ENCODE data around the gene MAD1L1. TPM values are rescaled to one million over a fixed set of nuclear protein-coding genes. Genes with fewer than 3 reads are reported as not detected.

The MAD1L1 gene
- total and polyA plus RNA-seq, 8 donors = 21.4 to 58.8 (median 22.5) TPM

DNA sequence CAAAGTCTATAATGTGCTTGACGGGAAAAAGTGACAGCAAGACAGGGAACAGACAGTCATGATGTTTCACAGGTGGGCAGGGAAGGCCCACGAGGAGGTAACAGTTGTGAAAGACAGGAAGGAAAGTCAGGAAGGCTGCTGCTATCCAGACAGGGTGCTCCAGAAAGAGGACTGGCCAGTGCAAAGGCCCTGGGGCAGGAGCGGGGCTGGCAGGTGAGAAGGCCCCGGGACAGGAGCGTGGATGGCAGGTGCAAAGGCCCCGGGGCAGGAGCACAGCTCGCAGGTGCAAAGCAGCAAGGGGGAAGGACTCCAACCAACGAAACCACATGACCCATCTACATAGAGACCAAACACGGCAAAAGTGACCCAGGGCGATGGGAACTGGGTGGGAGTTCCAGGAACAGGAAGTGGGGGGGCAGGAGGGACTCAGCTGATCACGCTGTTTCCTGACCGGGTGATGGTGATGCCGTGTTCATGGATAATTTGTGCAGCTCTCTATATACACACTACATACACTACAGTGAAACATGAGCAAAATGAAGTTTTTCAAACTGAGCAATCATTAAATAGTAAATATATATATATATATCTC, 138.2 kb downstream of the MAD1L1 start:
- intact Hi-C loops (cut with DNase I) = no loop called here
- Histone ChIP-seq H3K9me3 (no peaks in the 10 kb centered on the region), H3K4me1 (no peaks in the 10 kb centered on the region), H3K27ac (no peak overlapping the region), H3K36me3 (peaks cover 0 to 18% of the 10 kb centered on the region in 2 donors), H3K27me3 (no peaks in the 10 kb centered on the region), H3K4me3 (no peak overlapping the region)
- no peak for DNase-seq
- TF ChIP-seq, protein P1, sequence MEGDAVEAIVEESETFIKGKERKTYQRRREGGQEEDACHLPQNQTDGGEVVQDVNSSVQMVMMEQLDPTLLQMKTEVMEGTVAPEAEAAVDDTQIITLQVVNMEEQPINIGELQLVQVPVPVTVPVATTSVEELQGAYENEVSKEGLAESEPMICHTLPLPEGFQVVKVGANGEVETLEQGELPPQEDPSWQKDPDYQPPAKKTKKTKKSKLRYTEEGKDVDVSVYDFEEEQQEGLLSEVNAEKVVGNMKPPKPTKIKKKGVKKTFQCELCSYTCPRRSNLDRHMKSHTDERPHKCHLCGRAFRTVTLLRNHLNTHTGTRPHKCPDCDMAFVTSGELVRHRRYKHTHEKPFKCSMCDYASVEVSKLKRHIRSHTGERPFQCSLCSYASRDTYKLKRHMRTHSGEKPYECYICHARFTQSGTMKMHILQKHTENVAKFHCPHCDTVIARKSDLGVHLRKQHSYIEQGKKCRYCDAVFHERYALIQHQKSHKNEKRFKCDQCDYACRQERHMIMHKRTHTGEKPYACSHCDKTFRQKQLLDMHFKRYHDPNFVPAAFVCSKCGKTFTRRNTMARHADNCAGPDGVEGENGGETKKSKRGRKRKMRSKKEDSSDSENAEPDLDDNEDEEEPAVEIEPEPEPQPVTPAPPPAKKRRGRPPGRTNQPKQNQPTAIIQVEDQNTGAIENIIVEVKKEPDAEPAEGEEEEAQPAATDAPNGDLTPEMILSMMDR (IDR thresholded peaks at IDR 0.05) = no peak
- no peak for ATAC-seq

DNA sequence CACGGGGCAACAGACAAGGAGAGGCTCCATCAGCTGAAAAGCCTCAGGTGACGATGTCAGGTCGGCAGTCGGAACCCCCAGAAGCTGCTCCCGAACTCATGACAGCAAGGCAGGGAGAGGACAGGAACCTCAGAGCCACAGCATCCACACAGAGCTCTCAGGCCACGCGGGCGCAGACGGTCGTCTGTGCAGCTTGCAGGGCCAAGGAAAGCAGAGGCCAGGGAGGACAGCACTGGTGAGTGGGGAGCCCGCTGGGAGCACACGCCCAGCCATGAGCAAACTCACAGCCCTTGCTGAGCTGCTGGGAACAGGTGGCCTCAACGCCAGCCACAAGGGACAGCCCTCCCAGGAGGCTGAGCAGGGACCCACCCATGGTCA, 138.9 kb downstream of the MAD1L1 start:
- TF ChIP-seq, protein P1 (IDR thresholded peaks at IDR 0.05) = no peak
- H3K27ac ChIP-seq = no peak overlapping the region
- DNase-seq (no peak), ATAC-seq (no peak)
- H3K9me3 ChIP-seq = no peaks in the 10 kb centered on the region
- H3K4me1 ChIP-seq = no peaks in the 10 kb centered on the region
- no peak overlapping the region for H3K4me3 ChIP-seq
- H3K36me3 ChIP-seq = peaks cover 0 to 18% of the 10 kb centered on the region in 2 donors
- H3K27me3 ChIP-seq = no peaks in the 10 kb centered on the region
- intact Hi-C loops (cut with DNase I) = no loop called here

DNA sequence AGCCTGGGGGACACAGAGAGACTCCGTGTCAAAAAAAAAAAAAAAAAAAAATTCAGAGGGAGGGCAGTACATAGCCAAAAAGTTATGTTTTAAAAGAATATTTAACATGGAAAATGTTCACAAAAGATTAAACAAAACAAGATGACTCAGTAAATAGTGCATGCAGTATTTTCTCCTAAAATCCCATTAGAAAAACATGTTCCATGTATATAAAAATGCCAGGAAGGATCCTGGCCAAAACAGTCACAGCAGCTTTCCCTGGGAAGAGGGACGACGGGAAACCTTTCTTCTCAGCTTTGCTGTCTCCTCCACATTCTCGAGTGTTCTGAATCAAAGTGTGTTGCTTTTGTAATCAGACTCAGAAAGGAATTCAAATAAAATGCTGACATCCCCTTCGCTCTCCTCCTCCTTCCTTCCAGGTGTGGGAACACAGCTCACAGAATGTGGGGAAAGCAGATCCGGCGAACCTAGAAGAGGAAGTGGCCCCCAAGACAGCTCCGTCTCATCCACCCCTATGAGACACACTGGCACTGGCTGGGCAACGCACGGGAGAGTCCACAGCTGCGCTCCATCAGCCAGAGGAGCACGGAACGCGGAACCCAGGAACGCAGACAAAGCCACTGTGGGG, 139.4 kb downstream of the MAD1L1 start:
- Histone ChIP-seq H3K36me3 (peaks cover 0 to 18% of the 10 kb centered on the region in 2 donors), H3K4me1 (no peaks in the 10 kb centered on the region), H3K9me3 (no peaks in the 10 kb centered on the region), H3K27ac (no peak overlapping the region), H3K27me3 (no peaks in the 10 kb centered on the region), H3K4me3 (no peak overlapping the region)
- intact Hi-C loops (cut with DNase I) = no loop called here
- no peak for DNase-seq
- no peak for ATAC-seq
- TF ChIP-seq, protein P1 (IDR thresholded peaks at IDR 0.05) = no peak

DNA sequence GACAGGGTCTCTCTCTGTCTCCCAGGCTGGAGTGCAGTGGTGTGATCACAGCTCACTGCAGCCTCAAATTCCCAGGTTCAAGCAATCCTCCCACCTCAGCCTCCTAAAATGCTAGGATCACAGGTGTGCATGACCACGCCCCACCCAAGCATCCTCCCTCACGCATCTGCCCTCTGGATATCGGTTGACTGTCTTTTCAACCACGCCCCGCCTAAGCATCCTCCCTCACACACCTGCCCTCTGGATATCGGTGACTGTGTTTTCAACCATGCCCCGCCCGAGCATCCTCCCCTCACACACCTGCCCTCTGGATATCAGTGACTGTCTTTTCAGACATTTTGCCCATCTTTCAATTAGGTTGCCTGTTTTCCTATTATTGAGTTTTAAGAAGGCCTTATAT, 140.5 kb downstream of the MAD1L1 start:
- no peaks in the 10 kb centered on the region for H3K9me3 ChIP-seq
- no peaks in the 10 kb centered on the region for H3K27me3 ChIP-seq
- H3K4me1 ChIP-seq = no peaks in the 10 kb centered on the region
- H3K4me3 ChIP-seq = no peak overlapping the region
- peaks cover 0 to 18% of the 10 kb centered on the region in 2 donors for H3K36me3 ChIP-seq
- ATAC-seq (no peak), DNase-seq (no peak)
- intact Hi-C loops (cut with DNase I) = no loop called here
- no peak overlapping the region for H3K27ac ChIP-seq
- TF ChIP-seq, protein P1 (IDR thresholded peaks at IDR 0.05) = no peak

DNA sequence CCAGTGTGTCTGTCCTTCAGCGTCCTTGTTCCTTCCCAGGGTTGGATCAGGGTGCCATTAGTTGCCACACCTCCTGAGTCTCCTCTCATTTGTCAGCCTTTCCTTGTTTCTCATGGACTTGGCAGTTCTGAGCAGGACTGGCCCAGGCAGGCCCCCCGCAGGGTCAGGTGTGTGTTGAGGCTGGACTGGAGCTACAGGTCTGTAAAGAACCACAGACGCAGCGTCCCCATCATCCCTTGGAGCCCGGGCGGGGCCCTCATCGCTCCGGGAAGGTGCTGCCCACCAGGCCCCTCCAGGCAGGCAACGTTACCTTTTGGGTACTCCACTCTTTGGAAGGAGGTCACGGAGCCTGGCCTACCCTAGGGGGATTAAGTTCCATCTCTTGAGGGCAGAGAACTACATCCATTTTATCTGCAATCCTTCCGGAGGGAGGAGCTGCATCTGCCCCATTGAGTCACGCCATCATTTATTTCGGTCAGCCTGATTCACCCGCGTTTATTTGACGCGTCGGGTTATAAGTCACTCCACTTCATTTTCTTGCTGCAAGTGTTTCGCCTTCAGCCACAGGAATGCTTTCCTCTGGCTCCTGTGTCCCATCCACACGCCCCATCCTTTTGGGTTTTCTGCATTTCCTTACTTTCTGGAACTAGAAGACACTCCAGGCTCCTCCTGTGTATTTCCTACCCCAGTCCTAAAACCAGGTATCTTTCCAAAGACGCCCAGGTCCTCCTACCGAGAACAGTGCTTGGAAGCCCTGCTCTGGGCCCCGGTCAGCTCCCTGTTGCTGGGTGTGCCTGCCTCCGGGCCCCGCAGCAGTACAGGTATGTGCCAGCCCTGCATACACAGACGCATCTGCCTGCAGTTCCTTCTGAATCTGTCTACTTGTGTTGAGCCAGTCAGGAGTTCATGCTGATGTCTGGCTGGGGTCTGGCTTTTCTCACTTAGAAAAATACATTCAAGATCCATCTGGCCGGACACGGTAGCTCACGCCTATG, 141.9 kb downstream of the MAD1L1 start:
- Histone ChIP-seq H3K9me3 (no peaks in the 10 kb centered on the region), H3K27ac (no peak overlapping the region), H3K4me1 (no peaks in the 10 kb centered on the region), H3K27me3 (no peaks in the 10 kb centered on the region), H3K4me3 (no peak overlapping the region), H3K36me3 (peaks cover 0 to 18% of the 10 kb centered on the region in 2 donors)
- ATAC-seq (no peak), DNase-seq (no peak)
- intact Hi-C loops (cut with DNase I) = no loop called here
- TF ChIP-seq, protein P1 (IDR thresholded peaks at IDR 0.05) = no peak

Measured in left lung (tissue), 10 donors.